ENCODE data around the gene PLEK. TPM values are rescaled to one million over a fixed set of nuclear protein-coding genes. Genes with fewer than 3 reads are reported as not detected.

The PLEK gene
- total RNA-seq, 1 donor from 2014 or later: not detected

DNA sequence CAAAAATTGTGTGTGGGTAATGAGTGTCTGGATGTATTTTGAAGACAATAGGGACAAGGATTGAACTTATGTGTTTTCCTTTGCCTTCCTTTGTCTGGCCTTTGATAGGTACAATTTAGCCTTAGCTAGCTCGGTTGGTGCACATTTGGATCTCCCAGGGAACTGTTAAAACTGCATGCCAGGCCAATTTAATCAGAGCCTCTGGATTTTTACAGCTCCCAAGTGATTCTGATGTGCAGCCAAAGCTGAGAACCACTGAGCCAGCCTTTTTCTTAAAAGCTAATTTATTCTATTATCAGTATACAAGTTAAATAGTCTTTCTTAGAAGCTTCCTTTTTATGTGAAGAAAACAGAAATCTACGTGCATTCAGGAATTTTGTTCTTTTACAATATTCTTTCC is 25.0 kb downstream of the PLEK start:
- no peak overlapping the region for H2AFZ ChIP-seq (ENCODE audit: low read depth, low read length)
- no peaks in the 10 kb centered on the region for H3K9me3 Mint-ChIP-seq (ENCODE audit: unreplicated experiment)
- H3K9ac ChIP-seq (ENCODE audit: low read length): no peak overlapping the region
- no peaks in the 10 kb centered on the region for H3K9me3 ChIP-seq (ENCODE audit: insufficient read depth, low read depth, low read length)
- H3K4me1 Mint-ChIP-seq (ENCODE audit: low read depth, unreplicated experiment): no peaks in the 10 kb centered on the region
- no peaks in the 10 kb centered on the region for H4K20me1 ChIP-seq (ENCODE audit: insufficient read depth, low read length)
- FAIRE-seq (no peak), DNase-seq (ENCODE audit: low read depth) (no peak)
- no peaks in the 10 kb centered on the region for H3K36me3 Mint-ChIP-seq (ENCODE audit: low read depth, unreplicated experiment)
- peaks cover 24% of the 10 kb centered on the region for H3K27me3 ChIP-seq (ENCODE audit: insufficient read depth, low read length)
- H3K4me3 Mint-ChIP-seq (ENCODE audit: unreplicated experiment): no peak overlapping the region
- H3K27me3 Mint-ChIP-seq (ENCODE audit: low read depth, unreplicated experiment): peaks cover 22% of the 10 kb centered on the region
- no peak for TF ChIP-seq EZH2 (IDR thresholded peaks at IDR 0.05; ENCODE audit: insufficient read depth, low read length)
- TF ChIP-seq, protein P1, sequence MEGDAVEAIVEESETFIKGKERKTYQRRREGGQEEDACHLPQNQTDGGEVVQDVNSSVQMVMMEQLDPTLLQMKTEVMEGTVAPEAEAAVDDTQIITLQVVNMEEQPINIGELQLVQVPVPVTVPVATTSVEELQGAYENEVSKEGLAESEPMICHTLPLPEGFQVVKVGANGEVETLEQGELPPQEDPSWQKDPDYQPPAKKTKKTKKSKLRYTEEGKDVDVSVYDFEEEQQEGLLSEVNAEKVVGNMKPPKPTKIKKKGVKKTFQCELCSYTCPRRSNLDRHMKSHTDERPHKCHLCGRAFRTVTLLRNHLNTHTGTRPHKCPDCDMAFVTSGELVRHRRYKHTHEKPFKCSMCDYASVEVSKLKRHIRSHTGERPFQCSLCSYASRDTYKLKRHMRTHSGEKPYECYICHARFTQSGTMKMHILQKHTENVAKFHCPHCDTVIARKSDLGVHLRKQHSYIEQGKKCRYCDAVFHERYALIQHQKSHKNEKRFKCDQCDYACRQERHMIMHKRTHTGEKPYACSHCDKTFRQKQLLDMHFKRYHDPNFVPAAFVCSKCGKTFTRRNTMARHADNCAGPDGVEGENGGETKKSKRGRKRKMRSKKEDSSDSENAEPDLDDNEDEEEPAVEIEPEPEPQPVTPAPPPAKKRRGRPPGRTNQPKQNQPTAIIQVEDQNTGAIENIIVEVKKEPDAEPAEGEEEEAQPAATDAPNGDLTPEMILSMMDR (IDR thresholded peaks at IDR 0.05; ENCODE audit: insufficient read depth, low read depth, low read length): no peak
- no peak overlapping the region for H3K4me2 ChIP-seq (ENCODE audit: low read length)
- no peak overlapping the region for H3K27ac ChIP-seq (ENCODE audit: low read depth, low read length)
- H3K27ac Mint-ChIP-seq (ENCODE audit: unreplicated experiment): no peak overlapping the region
- H3K36me3 ChIP-seq (ENCODE audit: insufficient read depth, low read length): no peaks in the 10 kb centered on the region
- H3K4me1 ChIP-seq (ENCODE audit: insufficient read depth, low read length): no peaks in the 10 kb centered on the region
- H3K79me2 ChIP-seq (ENCODE audit: insufficient read depth, low read length): no peaks in the 10 kb centered on the region
- H3K4me3 ChIP-seq (ENCODE audit: insufficient read depth, low read depth, low read length): no peak overlapping the region

DNA sequence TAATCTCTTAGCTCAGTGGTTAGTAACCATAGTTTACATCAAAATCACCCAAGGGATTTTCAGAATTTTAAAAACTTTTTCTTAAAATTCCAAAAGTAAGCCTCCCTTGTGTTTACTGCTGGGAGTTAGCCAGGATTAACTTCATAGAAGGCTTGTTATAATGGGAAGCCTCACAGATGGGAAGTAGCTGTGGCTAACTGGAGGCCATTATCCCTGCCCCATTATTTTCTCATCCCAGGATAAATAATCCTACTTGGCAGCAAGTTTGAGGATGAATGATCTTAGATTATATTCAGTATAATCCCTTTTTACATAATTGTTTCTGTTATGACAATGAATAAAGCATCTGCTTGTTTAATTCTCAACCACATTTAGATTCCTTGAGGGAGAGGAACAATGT is 25.5 kb downstream of the PLEK start:
- H3K9ac ChIP-seq (ENCODE audit: low read length): no peak overlapping the region
- no peaks in the 10 kb centered on the region for H3K36me3 ChIP-seq (ENCODE audit: insufficient read depth, low read length)
- FAIRE-seq (no peak), DNase-seq (ENCODE audit: low read depth) (no peak)
- no peak overlapping the region for H3K27ac ChIP-seq (ENCODE audit: low read depth, low read length)
- no peaks in the 10 kb centered on the region for H4K20me1 ChIP-seq (ENCODE audit: insufficient read depth, low read length)
- Mint-ChIP-seq H3K27me3 (ENCODE audit: low read depth, unreplicated experiment) (peaks cover 22% of the 10 kb centered on the region), H3K4me1 (ENCODE audit: low read depth, unreplicated experiment) (no peaks in the 10 kb centered on the region), H3K9me3 (ENCODE audit: unreplicated experiment) (no peaks in the 10 kb centered on the region), H3K27ac (ENCODE audit: unreplicated experiment) (no peak overlapping the region), H3K4me3 (ENCODE audit: unreplicated experiment) (no peak overlapping the region), H3K36me3 (ENCODE audit: low read depth, unreplicated experiment) (no peaks in the 10 kb centered on the region)
- H3K79me2 ChIP-seq (ENCODE audit: insufficient read depth, low read length): no peaks in the 10 kb centered on the region
- H3K4me1 ChIP-seq (ENCODE audit: insufficient read depth, low read length): no peaks in the 10 kb centered on the region
- no peak overlapping the region for H3K4me3 ChIP-seq (ENCODE audit: insufficient read depth, low read depth, low read length)
- no peaks in the 10 kb centered on the region for H3K9me3 ChIP-seq (ENCODE audit: insufficient read depth, low read depth, low read length)
- no peak overlapping the region for H3K4me2 ChIP-seq (ENCODE audit: low read length)
- peaks cover 24% of the 10 kb centered on the region for H3K27me3 ChIP-seq (ENCODE audit: insufficient read depth, low read length)
- TF ChIP-seq, protein P1 (IDR thresholded peaks at IDR 0.05; ENCODE audit: insufficient read depth, low read depth, low read length): no peak
- TF ChIP-seq EZH2 (IDR thresholded peaks at IDR 0.05; ENCODE audit: insufficient read depth, low read length): no peak
- no peak overlapping the region for H2AFZ ChIP-seq (ENCODE audit: low read depth, low read length)

DNA sequence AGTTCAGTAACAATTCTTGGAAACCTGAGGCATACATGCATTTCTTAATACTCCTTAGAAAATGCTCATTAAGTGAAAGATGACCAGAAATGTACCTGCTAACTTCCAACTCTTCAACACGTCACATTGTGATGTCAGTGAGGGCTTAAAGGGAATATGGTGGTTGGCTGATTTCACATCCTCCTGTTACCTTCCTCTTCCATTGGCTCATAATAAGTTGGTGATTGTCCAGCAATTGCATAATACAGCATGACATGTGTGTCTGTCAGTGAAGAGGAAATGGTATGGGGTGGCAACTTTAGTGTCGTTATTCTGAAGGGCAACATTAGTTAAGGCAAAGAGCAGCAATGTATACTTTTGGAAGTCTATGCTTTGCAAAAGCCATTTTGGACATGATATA is 26.0 kb downstream of the PLEK start:
- H2AFZ ChIP-seq (ENCODE audit: low read depth, low read length): no peak overlapping the region
- no peaks in the 10 kb centered on the region for H3K36me3 Mint-ChIP-seq (ENCODE audit: low read depth, unreplicated experiment)
- H3K79me2 ChIP-seq (ENCODE audit: insufficient read depth, low read length): no peaks in the 10 kb centered on the region
- peaks cover 22% of the 10 kb centered on the region for H3K27me3 Mint-ChIP-seq (ENCODE audit: low read depth, unreplicated experiment)
- H3K27ac Mint-ChIP-seq (ENCODE audit: unreplicated experiment): no peak overlapping the region
- no peak overlapping the region for H3K4me3 Mint-ChIP-seq (ENCODE audit: unreplicated experiment)
- H3K4me1 Mint-ChIP-seq (ENCODE audit: low read depth, unreplicated experiment): no peaks in the 10 kb centered on the region
- H3K4me1 ChIP-seq (ENCODE audit: insufficient read depth, low read length): no peaks in the 10 kb centered on the region
- H3K27ac ChIP-seq (ENCODE audit: low read depth, low read length): no peak overlapping the region
- H3K36me3 ChIP-seq (ENCODE audit: insufficient read depth, low read length): no peaks in the 10 kb centered on the region
- no peaks in the 10 kb centered on the region for H3K9me3 ChIP-seq (ENCODE audit: insufficient read depth, low read depth, low read length)
- H3K9me3 Mint-ChIP-seq (ENCODE audit: unreplicated experiment): no peaks in the 10 kb centered on the region
- FAIRE-seq (no peak), DNase-seq (ENCODE audit: low read depth) (no peak)
- no peak overlapping the region for H3K4me3 ChIP-seq (ENCODE audit: insufficient read depth, low read depth, low read length)
- no peak overlapping the region for H3K9ac ChIP-seq (ENCODE audit: low read length)
- peaks cover 24% of the 10 kb centered on the region for H3K27me3 ChIP-seq (ENCODE audit: insufficient read depth, low read length)
- no peaks in the 10 kb centered on the region for H4K20me1 ChIP-seq (ENCODE audit: insufficient read depth, low read length)
- no peak overlapping the region for H3K4me2 ChIP-seq (ENCODE audit: low read length)
- TF ChIP-seq, protein P1 (IDR thresholded peaks at IDR 0.05; ENCODE audit: insufficient read depth, low read depth, low read length): no peak
- no peak for TF ChIP-seq EZH2 (IDR thresholded peaks at IDR 0.05; ENCODE audit: insufficient read depth, low read length)
